Measurements from ENCODE around the gene PLAC9.

- TF ChIP-seq KLF9 (tag by site-specific recombination; IDR thresholded peaks at IDR 0.05; ENCODE audit: low read depth) (no peak), ZNF23 (tag by site-specific recombination; IDR thresholded peaks at IDR 0.05; ENCODE audit: borderline replicate concordance) (no peak), CTCF (tag by site-specific recombination; IDR thresholded peaks at IDR 0.05) (no peak), ZFP41 (tag by site-specific recombination; IDR thresholded peaks at IDR 0.05; ENCODE audit: borderline replicate concordance) (no peak), ZNF580 (tag by site-specific recombination; IDR thresholded peaks at IDR 0.05) (no peak), ZSCAN30 (tag by site-specific recombination; IDR thresholded peaks at IDR 0.05) (no peak), ZNF16 (tag by site-specific recombination; IDR thresholded peaks at IDR 0.05; ENCODE audit: low read depth) (no peak), ZNF416 (tag by site-specific recombination; IDR thresholded peaks at IDR 0.05) (no peak), ZSCAN5A (tag by site-specific recombination; IDR thresholded peaks at IDR 0.05) (no peak), YY1 (tag by site-specific recombination; IDR thresholded peaks at IDR 0.05) (no peak)
Measured at GRCh38 chr10:80126876-80127275, 5.7 kb upstream of the PLAC9 start.

Data from HEK293 (cell line).